Cerebellar nuclear complex (tissue), 1 donor: ENCODE results near the gene LCA5L.
A peak's percentile ranks its signal among the peaks of the same experiment; 100 is the strongest.
"Not testable (repeated sequence)": the region's sequence is repeated elsewhere in the genome, so short reads cannot be mapped to it uniquely, and the experiment has no call there.

ENCODE experiments used
- DNase-seq, 2 experiments: peaks; one replicate each; lab custom pipeline; 2025; lab: John Stamatoyannopoulos, UW

LCA5L gene

DNA sequence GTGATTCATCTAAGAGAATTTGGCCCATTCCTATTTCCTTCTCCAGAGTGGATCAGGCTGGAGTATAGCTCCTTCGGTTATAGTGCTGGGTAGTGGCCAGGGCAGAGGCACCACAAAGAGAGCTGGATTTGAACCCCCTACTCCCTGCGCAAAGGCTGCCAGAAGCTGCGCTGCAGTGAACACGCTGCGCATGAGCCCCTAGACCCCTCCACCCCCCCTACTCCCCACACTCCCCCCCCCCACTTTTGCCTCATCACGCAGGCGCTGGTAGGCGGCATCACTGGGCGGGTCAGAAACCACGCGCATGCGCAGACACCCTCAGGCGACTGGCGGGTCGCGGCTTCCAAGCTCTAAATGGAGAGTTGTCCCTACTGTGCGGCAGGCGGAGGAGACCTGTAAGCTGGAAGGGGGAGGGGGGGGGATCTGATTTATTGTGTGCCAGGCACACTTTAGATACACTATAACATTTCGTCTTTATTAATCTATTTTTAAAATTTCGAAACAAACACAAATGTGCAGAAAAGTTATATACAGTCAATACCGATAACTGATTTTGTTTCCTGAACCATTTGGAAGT is 58.0 kb downstream of the LCA5L start:
- peak; percentile 12 to 59 for DNase-seq

DNA sequence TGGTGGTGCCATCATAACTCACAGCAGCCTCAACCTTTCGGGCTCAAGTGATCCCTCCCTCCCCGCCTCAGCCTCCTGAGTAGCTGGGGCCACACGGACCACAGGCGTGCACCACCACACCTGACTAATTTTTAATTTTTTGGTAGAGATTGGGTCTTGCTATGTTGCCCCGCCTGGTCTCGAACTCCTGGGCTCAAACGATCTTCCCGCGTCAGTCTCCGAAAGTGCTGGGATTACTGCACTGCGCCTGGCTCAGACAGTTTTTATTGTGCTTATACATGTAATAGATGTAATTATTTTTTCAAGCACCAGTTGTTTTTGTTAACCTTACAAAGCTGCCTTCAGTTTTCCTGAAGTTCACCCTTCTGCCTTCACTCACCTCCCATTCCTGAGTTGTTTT is 58.7 kb downstream of the LCA5L start:
- DNase-seq, result no peak

DNA sequence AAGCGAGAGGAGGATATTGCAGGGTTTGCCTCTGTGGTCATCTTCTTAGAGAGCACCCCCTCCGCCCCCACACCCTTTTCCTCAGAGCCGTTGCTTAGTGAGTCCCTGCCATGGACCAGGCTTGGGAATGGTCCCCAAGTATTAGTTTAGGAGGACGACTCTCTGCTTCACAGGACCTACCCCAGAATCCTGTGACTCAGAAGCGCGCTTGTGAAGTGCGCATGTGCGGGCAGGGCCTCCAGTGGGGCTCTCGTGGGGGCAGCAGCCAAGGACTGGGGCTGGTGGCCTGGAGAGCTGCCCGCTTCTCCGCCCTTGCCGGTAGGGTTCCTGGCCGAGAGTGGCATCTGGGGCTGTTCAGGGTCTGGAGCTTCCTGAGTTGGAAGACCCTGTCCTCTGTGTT is 59.4 kb downstream of the LCA5L start:
- peak in 1 of 2 experiments; percentile 41 for DNase-seq

DNA sequence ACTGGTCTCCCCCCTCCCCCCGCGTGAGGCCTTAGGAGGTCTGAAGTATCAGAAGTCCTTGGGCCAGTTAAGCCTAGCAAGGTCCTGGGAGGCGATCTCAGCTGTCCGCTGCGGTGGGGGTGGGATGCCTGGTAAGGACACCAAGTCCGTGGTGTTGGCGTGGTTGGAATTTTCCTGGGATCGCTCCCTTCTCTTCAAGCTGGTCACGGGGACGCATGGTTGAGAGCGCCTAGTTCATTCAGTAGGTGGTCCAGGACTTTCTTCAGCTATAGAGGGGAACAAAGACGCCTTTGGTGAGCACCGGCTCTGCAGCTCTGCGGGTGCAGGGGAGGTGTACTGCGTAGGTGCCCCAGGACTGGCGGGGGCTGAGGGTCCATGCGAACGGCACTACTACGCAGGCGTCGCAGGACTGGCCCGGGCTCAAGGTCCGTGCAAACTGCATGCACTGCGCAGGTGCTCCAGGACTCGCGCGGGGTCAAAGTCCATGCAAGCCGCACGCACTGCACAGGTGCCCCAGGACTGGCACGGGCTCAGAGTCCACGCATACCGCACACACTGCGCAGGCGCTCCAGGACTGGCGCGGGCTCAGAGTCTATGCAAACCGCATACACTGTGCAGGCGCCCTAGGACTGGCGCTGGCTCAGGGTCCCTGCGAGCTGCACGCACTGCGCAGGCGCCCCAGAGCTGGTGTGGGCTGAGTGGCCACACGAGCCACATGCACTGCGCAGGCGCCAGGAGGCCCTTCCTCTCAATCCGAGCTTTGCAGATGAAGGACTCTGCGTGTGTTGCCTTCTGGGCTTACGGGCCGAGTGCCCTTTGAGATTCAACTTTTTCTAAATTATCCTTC is 60.1 kb downstream of the LCA5L start:
- DNase-seq, result peak in 1 of 2 experiments; percentile 34

DNA sequence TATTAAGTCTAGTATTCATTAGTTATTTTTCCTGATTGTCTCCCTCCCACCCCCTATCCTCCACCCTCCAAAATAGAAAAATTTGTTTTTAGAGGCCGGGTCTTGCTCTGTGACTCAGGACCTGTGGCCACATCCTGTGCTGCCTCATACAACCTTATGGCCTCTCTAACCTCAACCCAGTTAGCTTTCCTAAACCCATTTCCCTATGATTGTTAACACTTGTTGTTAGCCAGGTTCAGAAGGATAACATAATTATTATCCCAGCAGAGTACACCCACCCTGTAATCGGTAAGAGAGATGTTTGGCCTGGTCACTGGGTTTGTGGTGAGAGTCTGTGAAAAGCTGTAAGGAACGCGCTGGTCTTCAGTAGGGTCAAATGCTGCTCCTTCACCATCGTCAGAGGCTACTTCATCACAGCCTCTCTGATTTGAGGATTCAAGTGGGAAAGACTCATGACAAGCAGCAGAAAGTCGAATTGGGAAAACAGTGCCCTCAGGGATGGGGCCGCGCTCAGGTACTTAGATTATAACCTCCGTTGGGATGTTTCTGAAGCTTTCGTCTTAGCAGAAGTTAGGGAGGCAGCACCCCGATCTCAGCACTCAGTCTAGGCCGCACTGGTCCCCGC is 60.8 kb downstream of the LCA5L start:
- DNase-seq, result no peak

DNA sequence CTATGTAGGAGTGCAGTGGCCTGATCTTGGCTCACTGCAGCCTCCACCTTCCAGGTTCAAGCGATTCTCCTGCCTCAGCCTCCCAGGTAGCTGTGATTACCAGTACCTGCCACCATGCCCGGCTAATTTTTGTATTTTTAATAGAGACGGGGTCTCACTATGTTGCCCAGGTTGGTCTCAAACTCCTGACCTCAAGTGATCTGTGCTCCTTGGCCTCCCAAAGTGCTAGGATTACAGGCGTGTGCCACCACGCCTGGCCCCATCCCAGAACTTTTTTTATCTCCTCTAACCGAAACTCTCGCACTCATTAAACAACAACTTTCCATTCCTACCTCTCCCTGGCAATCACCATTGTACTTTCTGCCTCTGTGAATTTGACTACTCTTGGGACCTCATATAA is 63.5 kb downstream of the LCA5L start:
- DNase-seq, result not testable (repeated sequence)

DNA sequence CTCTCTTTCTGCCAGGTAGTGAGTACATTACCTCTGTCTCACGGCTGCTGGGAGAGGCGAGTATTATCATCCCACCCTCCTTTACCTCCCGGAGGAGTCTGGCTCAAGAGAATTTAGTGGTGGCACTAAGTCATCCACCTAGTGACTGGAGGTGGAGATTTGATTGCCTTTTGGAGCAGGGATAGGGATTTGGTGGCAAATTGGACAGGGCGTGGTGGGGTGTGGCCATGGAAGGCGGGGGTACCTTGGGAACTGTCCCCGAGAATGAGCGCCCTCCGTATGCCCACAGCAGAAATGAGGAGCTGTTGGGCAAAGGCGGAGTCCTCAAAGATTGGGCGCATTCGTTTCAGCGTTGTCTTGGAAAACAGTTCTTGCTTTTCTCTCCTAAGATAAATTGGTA is 64.6 kb downstream of the LCA5L start:
- DNase-seq, result no peak

DNA sequence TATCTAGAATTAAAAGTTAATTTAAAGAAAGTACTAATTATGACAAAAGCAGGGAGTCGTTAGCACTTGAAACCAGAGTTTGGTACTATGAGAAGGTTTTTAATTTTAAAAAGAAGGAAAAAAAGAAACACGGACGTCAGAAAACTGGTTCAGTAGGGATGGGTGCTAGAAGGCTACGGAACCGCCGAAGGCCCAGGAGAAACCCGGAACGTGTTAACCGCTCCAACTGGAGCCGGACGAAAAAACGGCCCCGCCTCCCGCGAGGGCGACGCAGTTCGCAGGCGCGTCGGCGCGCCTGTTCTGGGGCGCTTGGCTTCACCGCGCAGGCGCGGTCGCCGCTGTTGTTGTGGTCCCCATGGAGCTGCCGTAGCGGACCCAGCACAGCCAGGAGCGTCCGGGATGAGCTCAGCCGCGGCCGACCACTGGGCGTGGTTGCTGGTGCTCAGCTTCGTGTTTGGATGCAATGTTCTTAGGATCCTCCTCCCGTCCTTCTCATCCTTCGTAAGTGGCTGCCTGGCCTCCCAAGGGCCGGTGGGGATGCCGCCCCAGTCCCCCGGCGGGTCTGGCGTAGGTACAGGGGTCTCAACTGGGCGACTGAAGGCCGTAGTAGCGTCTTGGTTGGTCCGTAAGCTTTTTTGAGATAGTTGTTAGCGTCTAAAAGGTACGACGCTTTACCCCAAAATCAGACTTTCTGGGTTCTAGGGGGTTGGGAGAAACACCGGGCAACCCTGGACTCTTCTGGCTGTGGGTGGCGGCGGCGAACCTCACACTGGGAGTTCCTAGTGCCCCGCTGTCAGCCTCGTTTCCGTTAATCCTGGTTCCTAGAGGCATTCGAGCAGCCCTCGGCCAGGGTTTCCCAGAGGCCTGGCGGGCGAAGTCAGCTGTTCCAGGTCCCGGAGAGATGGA is 65.3 kb downstream of the LCA5L start:
- peak; percentile 18 to 50 for DNase-seq

DNA sequence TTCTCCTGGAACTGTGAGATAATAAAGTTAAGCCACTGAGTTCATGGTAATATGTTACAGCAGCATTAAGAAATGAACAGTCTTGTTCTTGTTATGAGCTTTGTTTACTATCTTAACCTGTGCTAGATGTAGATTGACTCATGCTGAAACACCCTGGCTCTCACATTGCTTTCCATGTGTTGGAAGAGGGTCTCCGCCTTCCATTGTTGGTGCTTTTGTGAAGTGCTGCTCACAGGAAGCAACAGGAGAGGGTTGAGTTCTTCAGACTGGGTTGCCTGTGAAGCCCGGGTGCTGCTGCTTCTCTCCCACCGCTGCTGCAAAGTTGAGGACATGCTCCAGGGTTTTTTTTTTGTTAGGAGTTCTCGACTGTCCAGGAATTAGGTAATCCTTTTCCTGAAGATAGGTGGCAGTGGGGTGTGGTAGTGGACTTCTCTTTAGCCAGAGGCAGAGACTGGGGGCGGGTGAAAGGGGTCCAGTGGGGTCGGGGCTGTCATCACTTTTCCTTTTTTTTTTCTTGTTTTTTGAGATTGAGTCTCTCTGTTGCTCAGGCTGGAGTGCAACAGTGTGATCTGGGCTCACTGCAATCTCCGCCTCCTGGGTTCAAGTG is 68.0 kb downstream of the LCA5L start:
- DNase-seq, result no peak

DNA sequence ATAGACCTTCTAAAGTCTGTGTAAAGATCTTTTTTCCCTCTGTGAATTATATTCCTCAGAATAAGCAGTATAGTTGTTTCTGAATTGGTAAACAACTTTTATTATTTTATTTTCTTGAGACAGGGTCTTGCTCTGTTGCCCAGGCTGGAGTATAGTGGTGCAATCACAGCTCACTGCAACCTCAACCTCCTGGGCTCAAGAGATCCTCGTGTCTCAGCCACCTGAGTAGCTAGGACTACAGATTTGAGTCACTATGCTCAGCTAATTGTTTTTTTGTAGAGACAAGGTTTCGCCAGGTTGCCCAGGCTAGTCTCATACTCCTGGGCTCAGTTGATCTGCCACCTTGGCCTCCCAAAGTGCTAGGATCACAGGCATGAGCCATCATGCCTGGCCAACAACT is 70.1 kb downstream of the LCA5L start:
- DNase-seq, result no peak

DNA sequence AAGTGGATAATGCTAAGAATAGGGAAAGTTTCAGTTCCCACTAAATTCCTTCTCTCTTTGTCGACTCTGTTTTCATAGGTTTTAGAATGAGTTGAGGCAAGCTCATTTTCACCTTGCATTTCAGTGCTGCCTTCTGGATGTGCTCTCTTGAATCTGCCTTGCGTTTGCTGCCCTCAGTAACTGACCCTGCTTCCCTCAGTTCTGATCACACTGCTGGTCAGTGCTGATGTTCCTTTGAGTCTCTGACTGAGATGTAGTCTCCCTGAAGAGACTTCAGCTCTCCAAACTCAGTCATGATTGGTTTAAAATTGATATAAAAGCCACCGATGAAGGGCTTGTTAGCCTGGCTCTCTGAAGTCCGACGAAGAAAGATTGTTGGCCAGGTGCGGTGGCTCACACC is 71.5 kb downstream of the LCA5L start:
- DNase-seq, result no peak

DNA sequence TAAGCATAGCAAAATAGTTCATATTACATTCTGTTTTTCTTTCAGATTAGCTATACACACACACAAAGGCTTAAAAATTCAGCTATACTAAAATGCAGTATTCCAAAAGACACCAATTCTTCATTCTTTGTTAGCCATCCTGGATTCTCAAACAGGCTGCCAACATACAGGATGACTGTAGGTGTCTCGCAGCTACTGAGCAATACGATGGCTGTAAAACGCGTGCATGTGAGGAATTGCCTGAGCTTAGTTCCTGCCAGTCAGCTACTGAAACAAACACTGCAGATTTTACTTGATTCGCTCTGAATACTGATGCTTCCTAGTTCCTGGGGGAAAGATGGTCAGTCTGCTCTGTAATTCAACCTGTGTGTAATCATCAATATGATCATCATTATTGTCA is 71.9 kb downstream of the LCA5L start:
- no peak for DNase-seq

DNA sequence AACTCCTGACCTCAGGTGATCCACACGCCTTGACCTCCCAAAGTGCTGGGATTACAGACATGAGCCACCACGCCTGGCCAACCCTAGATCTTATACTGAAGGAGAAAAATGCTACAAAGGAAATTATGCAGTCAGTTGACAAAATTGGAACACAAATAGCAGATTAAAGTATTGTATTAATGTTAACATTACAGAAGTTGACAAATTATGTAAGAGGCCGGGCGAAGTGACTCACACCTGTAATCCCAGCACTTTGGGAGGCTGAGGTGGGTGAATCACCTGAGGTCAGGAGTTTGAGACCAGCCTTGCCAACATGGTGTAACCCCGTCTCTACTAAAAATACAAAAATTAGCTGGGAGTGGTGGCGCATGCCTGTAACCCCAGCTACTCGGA is 75.7 kb downstream of the LCA5L start:
- not testable (repeated sequence) for DNase-seq

DNA sequence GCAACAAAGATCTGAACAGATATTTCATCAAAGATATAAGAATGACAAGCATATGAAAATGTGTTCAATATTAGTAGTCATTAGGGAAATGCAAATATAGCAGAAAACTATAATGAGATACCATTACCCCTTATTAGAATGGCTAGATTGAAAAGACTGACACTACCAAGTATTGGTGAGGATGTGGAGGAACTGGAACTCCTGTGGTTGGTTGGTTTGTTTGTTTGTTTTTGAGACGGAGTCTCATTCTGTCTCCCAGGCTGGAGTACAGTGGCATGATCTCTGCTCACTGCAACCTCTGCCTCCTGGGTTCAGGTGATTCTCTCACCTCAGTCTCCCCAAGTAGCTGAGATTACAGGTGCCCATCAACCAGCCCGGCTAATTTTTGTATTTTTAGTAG is 77.8 kb downstream of the LCA5L start:
- no peak for DNase-seq

DNA sequence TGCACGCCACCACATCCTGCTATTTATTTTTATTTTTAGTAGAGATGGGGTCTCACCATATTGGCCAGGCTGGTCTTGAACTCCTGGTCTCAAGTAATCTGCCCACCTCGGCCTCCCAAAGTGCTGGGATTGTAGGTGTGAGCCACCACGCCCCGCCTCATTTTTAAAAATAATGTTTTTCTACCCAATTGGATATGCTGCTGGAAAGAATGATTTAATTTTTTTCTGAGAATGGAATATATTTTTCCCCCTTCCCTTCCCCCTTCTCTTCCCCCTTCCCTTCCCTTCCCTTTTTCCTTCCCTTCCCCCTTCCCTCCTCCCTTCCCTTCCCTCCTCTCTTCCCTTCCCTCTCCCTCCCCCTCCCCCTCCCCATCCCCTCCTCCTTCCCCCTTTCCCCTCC is 79.0 kb downstream of the LCA5L start:
- DNase-seq, result no peak

DNA sequence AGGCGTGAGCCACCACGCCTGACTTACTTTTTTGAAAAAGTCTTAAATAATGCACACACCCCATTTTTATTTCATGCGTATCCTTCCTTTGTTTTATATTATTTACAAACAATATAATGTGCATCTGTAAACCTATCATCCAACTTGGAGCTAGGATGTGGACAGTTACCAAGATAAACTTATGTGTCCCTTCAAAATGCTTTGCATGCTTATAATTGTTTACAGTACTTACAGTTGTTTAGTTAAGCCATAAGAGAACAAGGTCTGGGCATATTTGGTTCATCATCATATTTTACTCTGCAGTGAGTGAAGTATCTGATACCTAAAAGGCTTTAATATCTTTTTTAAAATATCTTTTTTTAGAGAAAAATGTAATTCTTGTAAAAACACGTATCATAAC is 80.6 kb downstream of the LCA5L start:
- DNase-seq, result no peak

DNA sequence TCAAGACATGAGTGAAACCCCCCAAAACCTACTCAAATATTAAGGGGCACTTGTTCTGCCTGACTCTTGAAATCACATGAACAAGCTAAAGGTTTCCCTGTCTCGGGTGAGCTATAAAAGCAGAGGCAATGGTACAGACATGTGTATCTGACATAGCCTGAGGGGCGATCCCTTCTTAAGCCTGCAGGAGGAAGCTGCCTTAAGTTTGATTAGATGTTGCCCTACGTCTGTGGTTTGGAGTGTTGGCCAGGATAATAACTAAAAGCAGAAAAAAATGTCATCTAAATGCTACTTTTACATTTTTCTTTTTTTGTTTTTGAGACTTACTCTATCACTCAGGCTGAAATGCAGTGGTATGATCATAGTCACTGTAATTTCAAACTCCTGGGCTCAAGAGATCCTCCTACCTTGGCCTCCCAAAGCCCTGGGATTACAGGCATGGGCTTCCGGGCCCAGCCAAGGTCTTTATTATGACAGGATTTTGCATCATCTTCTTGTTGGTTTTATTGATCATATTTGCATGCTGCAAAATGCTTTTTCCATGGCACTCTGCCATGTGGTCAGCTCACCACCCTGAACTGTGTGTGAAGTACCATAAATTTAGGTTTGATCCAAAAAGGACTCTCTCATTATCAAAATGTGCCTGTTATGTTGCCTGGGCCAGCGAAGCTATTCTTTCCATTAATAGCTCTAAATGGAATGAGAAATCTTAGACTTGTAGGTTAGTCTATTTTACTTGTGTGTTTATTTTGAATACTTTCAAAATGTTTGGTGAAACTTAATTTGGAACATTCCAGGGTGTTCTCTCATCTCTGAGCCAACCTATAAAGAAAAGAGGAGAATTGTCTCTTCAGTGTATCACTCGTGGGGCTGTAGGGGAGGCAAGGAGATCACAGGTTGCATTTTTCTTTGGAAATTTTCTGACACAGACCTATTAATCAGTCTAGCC is 81.7 kb downstream of the LCA5L start:
- no peak for DNase-seq

DNA sequence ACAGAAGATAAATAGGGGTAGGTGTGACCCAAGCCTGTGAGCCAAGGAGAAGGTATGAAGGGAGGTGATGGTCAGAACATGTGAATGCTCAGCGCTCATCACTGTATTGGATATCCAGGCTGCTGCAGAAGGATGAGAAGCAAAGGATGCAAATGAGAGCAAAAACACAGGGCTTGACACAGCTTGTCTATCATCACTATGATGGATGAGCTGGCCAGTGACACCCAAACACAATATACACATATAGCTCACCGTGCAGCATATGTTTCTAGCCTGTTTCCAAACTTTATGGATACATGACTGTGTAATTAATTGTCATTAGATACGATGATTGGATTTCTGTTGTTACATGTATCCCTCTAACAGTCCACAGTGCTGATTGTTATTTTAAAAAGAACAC is 82.8 kb downstream of the LCA5L start:
- DNase-seq, result no peak

DNA sequence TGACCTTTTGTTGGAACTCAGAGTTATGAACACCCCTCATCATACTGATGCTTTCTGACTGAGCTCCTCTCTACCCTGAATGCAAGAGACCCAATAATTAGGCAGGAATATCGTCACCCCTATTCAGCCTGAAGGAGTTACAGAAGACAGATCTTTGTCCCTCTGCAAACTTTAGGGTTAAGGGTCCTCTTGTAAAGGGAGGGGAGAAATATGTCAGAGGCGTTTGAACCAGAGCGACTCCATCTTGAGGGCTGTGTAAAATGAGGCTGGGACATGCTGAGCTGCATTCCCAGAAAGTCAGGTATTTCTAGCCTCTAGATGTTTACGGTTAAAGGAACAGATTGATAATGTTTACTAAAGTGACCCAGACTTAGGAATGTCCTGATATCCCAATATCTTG is 86.2 kb downstream of the LCA5L start:
- no peak for DNase-seq
